Measurements from ENCODE around the gene ALDH1L1.

The ALDH1L1 gene

GRCh38 chr3:126160243-126161210 is 19.9 kb downstream of the ALDH1L1 start:
- no peaks in the 10 kb centered on the region for H3K27me3 ChIP-seq (ENCODE audit: insufficient read depth, low read depth, severe bottlenecking)
- H3K9me3 ChIP-seq (ENCODE audit: severe bottlenecking) = no peaks in the 10 kb centered on the region
- DNase-seq = no peak
- no peak overlapping the region for H3K4me3 ChIP-seq (ENCODE audit: low read depth, low read length)
- no peaks in the 10 kb centered on the region for H3K36me3 ChIP-seq
- H3K27ac ChIP-seq = no peak overlapping the region
- TF ChIP-seq CTCF (IDR thresholded peaks at IDR 0.05; ENCODE audit: low read depth, low read length) = no peak

- H3K36me3 ChIP-seq = no peaks in the 10 kb centered on the region
- no peak overlapping the region for H3K4me3 ChIP-seq (ENCODE audit: low read depth, low read length)
- no peak for TF ChIP-seq CTCF (IDR thresholded peaks at IDR 0.05; ENCODE audit: low read depth, low read length)
- H3K27ac ChIP-seq = no peak overlapping the region
- no peaks in the 10 kb centered on the region for H3K9me3 ChIP-seq (ENCODE audit: severe bottlenecking)
- DNase-seq = no peak
- H3K27me3 ChIP-seq (ENCODE audit: insufficient read depth, low read depth, severe bottlenecking) = no peaks in the 10 kb centered on the region
Measured at GRCh38 chr3:126159476-126159875, 20.9 kb downstream of the ALDH1L1 start.

GRCh38 chr3:126158912-126159454 is 21.4 kb downstream of the ALDH1L1 start:
- TF ChIP-seq CTCF (IDR thresholded peaks at IDR 0.05; ENCODE audit: low read depth, low read length) = no peak
- Histone ChIP-seq H3K27ac (no peak overlapping the region), H3K36me3 (no peaks in the 10 kb centered on the region), H3K9me3 (ENCODE audit: severe bottlenecking) (no peaks in the 10 kb centered on the region), H3K4me3 (ENCODE audit: low read depth, low read length) (no peak overlapping the region), H3K27me3 (ENCODE audit: insufficient read depth, low read depth, severe bottlenecking) (no peaks in the 10 kb centered on the region)
- no peak for DNase-seq

GRCh38 chr3:126158016-126158911 is 22.1 kb downstream of the ALDH1L1 start:
- no peak overlapping the region for H3K27ac ChIP-seq
- DNase-seq = no peak
- H3K36me3 ChIP-seq = no peaks in the 10 kb centered on the region
- no peak overlapping the region for H3K4me3 ChIP-seq (ENCODE audit: low read depth, low read length)
- no peaks in the 10 kb centered on the region for H3K27me3 ChIP-seq (ENCODE audit: insufficient read depth, low read depth, severe bottlenecking)
- TF ChIP-seq CTCF (IDR thresholded peaks at IDR 0.05; ENCODE audit: low read depth, low read length) = no peak
- no peaks in the 10 kb centered on the region for H3K9me3 ChIP-seq (ENCODE audit: severe bottlenecking)

DNA sequence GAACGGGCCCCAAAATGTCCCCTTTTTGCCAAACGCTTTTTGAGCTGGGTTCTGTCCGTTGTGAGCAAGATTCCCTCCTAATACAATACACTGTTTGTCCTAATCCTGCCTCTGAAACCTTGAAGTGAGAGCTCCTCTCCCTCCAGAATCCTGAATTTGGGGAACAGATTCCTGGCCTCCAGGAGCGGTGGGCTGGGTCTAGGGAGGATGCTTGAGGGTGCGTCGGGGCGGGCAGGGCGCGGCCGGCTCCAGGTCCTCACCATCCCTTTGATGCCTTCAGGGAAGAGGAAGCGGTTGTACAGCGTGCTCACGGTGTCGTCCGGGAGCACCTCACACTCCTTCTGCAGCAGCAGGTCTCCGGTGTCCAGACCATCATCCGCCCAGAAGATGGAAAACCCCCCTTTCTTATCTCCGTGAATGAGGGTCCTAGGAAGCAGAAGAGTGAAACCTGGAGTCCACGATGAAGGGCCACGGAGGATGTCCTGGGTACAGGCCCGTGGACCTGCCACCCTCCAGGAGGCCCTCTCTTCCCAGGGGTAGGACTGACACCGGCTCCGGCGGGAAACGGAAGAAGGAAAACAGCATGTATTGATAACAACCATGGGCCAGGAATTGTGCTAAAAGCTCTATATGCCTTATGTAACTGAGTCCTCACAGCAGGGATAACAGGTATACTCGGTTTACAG is 23.2 kb downstream of the ALDH1L1 start:
- Histone ChIP-seq H3K36me3 (no peaks in the 10 kb centered on the region), H3K4me3 (ENCODE audit: low read depth, low read length) (no peak overlapping the region), H3K27me3 (ENCODE audit: insufficient read depth, low read depth, severe bottlenecking) (no peaks in the 10 kb centered on the region), H3K9me3 (ENCODE audit: severe bottlenecking) (no peaks in the 10 kb centered on the region), H3K27ac (no peak overlapping the region)
- no peak for DNase-seq
- TF ChIP-seq CTCF (IDR thresholded peaks at IDR 0.05; ENCODE audit: low read depth, low read length) = no peak

All from WERI-Rb-1 (cell line).